Measurements from ENCODE around the gene CST4.

DNA sequence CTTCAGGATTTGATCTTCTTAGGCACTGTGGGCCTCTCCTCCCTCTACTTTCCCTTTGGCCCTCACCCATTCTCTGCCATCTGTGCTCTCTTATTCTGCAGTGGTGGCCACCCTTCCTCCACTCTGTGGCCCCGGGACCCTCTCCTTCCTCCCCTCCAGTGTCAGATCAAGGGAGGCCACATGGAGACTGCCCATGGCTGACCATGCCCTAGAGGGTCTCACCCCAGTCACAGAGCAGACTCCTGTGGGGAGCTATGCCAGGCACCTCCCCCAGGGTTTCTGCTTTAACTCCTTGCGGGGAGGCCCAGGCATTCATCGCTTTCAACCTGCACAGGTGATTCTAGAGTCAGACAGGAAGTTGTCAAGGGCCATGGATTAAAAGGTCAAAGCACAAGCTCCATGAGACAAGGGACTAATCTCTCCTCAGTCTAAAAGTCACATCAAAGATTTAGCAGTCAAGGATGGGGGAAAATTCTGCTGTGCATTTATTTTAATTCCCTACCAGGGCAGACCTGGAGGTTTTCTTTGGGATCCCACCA is 35.4 kb downstream of the CST4 start:
- TF ChIP-seq, protein P1, sequence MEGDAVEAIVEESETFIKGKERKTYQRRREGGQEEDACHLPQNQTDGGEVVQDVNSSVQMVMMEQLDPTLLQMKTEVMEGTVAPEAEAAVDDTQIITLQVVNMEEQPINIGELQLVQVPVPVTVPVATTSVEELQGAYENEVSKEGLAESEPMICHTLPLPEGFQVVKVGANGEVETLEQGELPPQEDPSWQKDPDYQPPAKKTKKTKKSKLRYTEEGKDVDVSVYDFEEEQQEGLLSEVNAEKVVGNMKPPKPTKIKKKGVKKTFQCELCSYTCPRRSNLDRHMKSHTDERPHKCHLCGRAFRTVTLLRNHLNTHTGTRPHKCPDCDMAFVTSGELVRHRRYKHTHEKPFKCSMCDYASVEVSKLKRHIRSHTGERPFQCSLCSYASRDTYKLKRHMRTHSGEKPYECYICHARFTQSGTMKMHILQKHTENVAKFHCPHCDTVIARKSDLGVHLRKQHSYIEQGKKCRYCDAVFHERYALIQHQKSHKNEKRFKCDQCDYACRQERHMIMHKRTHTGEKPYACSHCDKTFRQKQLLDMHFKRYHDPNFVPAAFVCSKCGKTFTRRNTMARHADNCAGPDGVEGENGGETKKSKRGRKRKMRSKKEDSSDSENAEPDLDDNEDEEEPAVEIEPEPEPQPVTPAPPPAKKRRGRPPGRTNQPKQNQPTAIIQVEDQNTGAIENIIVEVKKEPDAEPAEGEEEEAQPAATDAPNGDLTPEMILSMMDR (IDR thresholded peaks at IDR 0.05; ENCODE audit: poor library complexity), result no peak
- TF ChIP-seq EZH2 (IDR thresholded peaks at IDR 0.05; ENCODE audit: borderline replicate concordance) (no peak), EZH2phosphoT487 (IDR thresholded peaks at IDR 0.05; ENCODE audit: low read depth, severe bottlenecking, unreplicated experiment) (no peak)

All from hepatocyte (in vitro differentiated cells).